ENCODE measurements around the gene NOTCH4. TPM values are rescaled to one million over a fixed set of nuclear protein-coding genes. Genes with fewer than 3 reads are reported as not detected.

NOTCH4 gene
- total and polyA plus RNA-seq, 7 donors = 1.2 to 23.0 (median 5.4) TPM

GRCh38 chr6:32190911-32191677, 32.8 kb downstream of the NOTCH4 start:
- TF ChIP-seq POLR2A (IDR thresholded peaks at IDR 0.05) (no peak), POLR2AphosphoS5 (IDR thresholded peaks at IDR 0.05) (no peak)
- 73 to 80% methylated on average over 8 of the region's 8 CpGs for WGBS, 2 donors
- Histone ChIP-seq H3K27ac (peak overlapping the region; percentile 93 to 100 (median 96)), H3K4me1 (peaks cover 0 to 59% (median 55%) of the 10 kb centered on the region in 4 donors), H3K4me3 (peak overlapping the region; percentile 76 to 98 (median 92)), H3K27me3 (no peaks in the 10 kb centered on the region), H3K36me3 (peaks cover 0 to 21% (median 13%) of the 10 kb centered on the region in 4 donors), H3K9me3 (no peaks in the 10 kb centered on the region)
- DNase-seq = no peak
- intact Hi-C loops (cut with DNase I) = loop anchor here (10.0 kb wide), 3 partner anchors 216 to 1224 kb away; partner anchors contain the start of genes CUTA, DXO, HSD17B8 and PHF1

- Histone ChIP-seq H3K9me3 (no peaks in the 10 kb centered on the region), H3K4me1 (peaks cover 0 to 64% (median 59%) of the 10 kb centered on the region in 4 donors), H3K4me3 (peak within 1 kb of the TSS; percentile 76 to 98 (median 92)), H3K36me3 (peaks cover 0 to 23% (median 13%) of the 10 kb centered on the region in 4 donors), H3K27me3 (no peaks in the 10 kb centered on the region), H3K27ac (peak within 1 kb of the TSS; percentile 93 to 100 (median 96))
- TF ChIP-seq POLR2AphosphoS5 (IDR thresholded peaks at IDR 0.05) (peak; percentile 85 to 91 (median 91)), POLR2A (IDR thresholded peaks at IDR 0.05) (peak; percentile 86 to 93), EP300 (IDR thresholded peaks at IDR 0.05) (no peak)
- WGBS, 2 donors = 2% methylated on average over 23 of the region's 23 CpGs
- peak; percentile 98 for DNase-seq
- intact Hi-C loops (cut with DNase I) = loop anchor here (10.0 kb wide), 3 partner anchors 215 to 1225 kb away; partner anchors contain the start of genes CUTA, DXO, HSD17B8 and PHF1
Observed at GRCh38 chr6:32190054-32190851, 33.6 kb downstream of the NOTCH4 start, which contains the start of gene PBX2. Gene PBX2, minus strand, starts transcription at chr6:32190202. Its CDS starts 287 bp downstream, at chr6:32189915.

- Histone ChIP-seq H3K4me3 (peak overlapping the region; percentile 76 to 98 (median 92)), H3K27ac (peak overlapping the region; percentile 93 to 100 (median 96)), H3K4me1 (peaks cover 0 to 61% (median 55%) of the 10 kb centered on the region in 4 donors), H3K36me3 (peaks cover 0 to 23% (median 13%) of the 10 kb centered on the region in 4 donors), H3K27me3 (no peaks in the 10 kb centered on the region), H3K9me3 (no peaks in the 10 kb centered on the region)
- intact Hi-C loops (cut with DNase I) = loop anchor here (5.0 to 10.0 kb wide), 4 partner anchors 215 to 1225 kb away; partner anchors contain the start of genes CUTA, DDX39B, DXO and HSD17B8
- no peak for DNase-seq
- TF ChIP-seq EP300 (IDR thresholded peaks at IDR 0.05) = no peak
- no peak for TF ChIP-seq POLR2A (IDR thresholded peaks at IDR 0.05)
- TF ChIP-seq POLR2AphosphoS5 (IDR thresholded peaks at IDR 0.05) = no peak
- no peak for TF ChIP-seq CTCF (IDR thresholded peaks at IDR 0.05)
- WGBS, 2 donors = 12 to 15% methylated on average over 23 of the region's 23 CpGs
Observed at GRCh38 chr6:32189742-32190053, 34.2 kb downstream of the NOTCH4 start.

- Histone ChIP-seq H3K27me3 (no peaks in the 10 kb centered on the region), H3K9me3 (no peaks in the 10 kb centered on the region), H3K4me1 (peaks cover 0 to 60% (median 51%) of the 10 kb centered on the region in 4 donors), H3K27ac (peak overlapping the region; percentile 93 to 100 (median 96)), H3K36me3 (peaks cover 0 to 23% (median 13%) of the 10 kb centered on the region in 4 donors), H3K4me3 (peak overlapping the region; percentile 76 to 98 (median 92))
- 2 to 4% methylated on average over 10 of the region's 10 CpGs for WGBS, 2 donors
- no peak for TF ChIP-seq POLR2A (IDR thresholded peaks at IDR 0.05)
- TF ChIP-seq POLR2AphosphoS5 (IDR thresholded peaks at IDR 0.05) = no peak
- TF ChIP-seq EP300 (IDR thresholded peaks at IDR 0.05) = no peak
- TF ChIP-seq CTCF (IDR thresholded peaks at IDR 0.05) = no peak
- intact Hi-C loops (cut with DNase I) = loop anchor here (5.0 kb wide), 1 partner anchor 647 kb away; the partner anchor contains the start of gene DDX39B
- no peak for DNase-seq
Observed at GRCh38 chr6:32189069-32189741, 34.7 kb downstream of the NOTCH4 start.
